GM21529 (cell line): ENCODE measurements around the gene LRRFIP1.

Source experiments
- ATAC-seq: cut with Tn5 transposase; IDR thresholded peaks from one replicate; pipeline ENCODE4 v1.9.1; 2021; ENCODE audit not compliant: unreplicated experiment

LRRFIP1 gene

DNA sequence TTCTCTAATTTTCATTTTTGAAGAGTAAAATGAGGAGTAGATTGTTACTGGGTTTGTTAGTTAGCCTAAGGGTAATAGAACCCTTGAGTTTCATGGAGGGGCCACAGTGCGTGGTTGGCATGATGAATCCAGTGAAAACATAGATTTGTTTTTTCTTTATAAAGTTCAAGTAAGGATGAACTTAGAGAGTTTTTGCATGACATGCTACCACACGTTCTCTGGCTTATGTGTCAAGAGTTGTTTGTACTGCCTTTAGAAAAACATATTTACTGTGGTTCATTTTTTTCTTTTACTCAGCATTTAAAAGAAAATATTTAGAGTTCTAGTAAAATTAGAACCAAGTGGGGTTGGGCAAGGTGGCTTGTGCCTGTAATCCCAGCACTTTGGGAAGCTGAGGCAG, 193.0 kb downstream of the LRRFIP1 start:
- no peak for ATAC-seq

DNA sequence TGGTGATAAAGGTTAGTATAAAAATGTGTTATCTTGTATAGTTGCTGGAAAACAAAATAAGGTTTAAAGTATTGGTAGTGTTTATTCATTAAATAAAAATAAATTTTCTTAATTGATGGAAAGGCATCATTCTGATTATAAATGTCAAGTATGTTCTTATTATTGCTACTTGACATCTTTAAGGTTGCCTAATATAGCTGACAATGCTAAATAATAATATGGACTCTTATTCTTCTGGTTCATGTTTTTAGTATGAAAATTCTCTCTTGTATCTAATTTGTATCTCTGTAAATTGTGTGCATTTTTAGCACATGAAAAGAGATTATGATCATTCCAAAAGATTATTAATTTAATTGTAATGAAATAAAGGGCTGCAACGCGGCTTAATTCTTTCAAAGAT, 196.2 kb downstream of the LRRFIP1 start:
- no peak for ATAC-seq

DNA sequence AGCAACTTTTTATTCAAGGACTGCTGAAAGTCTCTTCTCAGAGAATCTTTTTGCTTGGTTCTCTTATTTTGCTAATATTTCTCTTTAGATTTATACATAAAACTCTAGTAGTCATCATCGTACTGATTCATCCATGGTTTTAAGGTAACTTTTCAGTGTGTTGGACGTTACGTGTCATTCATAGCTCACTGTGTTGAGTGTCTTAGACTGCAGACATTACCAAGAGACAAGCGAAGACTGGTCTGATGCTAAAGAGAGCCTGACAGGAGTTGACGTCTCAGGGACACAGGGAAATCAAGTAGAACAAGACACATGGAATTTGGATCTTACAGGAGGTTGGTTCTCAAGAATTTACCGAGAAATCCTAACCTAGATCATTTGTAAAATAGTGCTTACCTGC, 196.7 kb downstream of the LRRFIP1 start:
- ATAC-seq = no peak

DNA sequence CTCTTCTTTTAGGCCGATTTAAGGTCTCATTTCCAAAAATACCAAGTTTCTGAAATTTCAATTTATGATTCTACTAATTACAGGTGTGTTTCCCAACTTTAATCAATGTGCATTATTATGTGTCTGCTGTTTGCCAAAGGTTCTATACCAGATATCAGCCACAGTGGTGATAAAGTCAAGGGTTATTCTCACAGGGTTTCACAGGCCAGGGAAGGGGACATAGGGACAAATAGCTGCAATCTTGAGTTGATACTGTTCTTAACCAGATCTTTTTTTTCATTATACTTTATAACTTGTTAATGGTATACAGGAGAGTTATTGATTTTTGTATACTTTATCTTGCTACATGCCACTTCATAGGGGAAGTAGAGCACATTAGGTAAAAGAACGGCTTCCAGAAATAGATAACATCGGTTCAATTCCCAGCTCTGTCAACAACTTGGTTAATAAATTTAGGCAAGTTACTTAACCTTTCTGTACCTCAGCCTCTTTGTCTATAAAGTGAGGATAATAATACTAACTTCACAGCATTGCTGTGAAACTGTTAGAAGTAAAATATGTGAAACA, 200.1 kb downstream of the LRRFIP1 start:
- ATAC-seq = no peak
